Natural killer cell (primary cell): Measurements from ENCODE around the gene LAMTOR5. TPM values are rescaled to one million over a fixed set of nuclear protein-coding genes. Genes with fewer than 3 reads are reported as not detected.
A peak's percentile ranks its signal among the peaks of the same experiment; 100 is the strongest.

Source experiments
- ATAC-seq, 3 donors: fragments of 150-1000 bp in 2 of 3; fragments of 200-7000 bp in 1 of 3; cut with Tn5 transposase; 1 replicate in 1 of 3; 2 replicates in 2 of 3; pipeline ENCODE4 v1.10.0; 2021; ENCODE audit warnings: mild to moderate bottlenecking in 2 of 3, moderate library complexity in 2 of 3
- DNase-seq, 2 donors: peaks; one replicate each; pipeline versions ENCODE4 v3.0.0 to v3.0.0-alpha.2; 2013 to 2021; ENCODE audit warnings: mixed read lengths in 1 of 2
- H3K27ac ChIP-seq: one replicate; pipeline ENCODE4 v1.5.1; 2013; ENCODE audit warnings: mild to moderate bottlenecking, low read length
- H3K27me3 ChIP-seq: one replicate; pipeline ENCODE4 v1.6.1; 2013; ENCODE audit warnings: low read length; ENCODE audit not compliant: control insufficient read depth, insufficient read depth
- H3K36me3 ChIP-seq: one replicate; pipeline ENCODE4 v1.6.1; 2013; ENCODE audit warnings: low read length; ENCODE audit not compliant: control insufficient read depth, insufficient read depth
- H3K4me1 ChIP-seq: one replicate; pipeline ENCODE4 v1.6.1; 2013; ENCODE audit warnings: low read length; ENCODE audit not compliant: control insufficient read depth, insufficient read depth
- H3K4me3 ChIP-seq: one replicate; pipeline ENCODE4 v1.5.1; 2013; ENCODE audit warnings: low read length
- H3K9me3 ChIP-seq: one replicate; pipeline ENCODE4 v1.6.1; 2013; ENCODE audit warnings: low read length; ENCODE audit not compliant: control insufficient read depth, insufficient read depth
- H3K27ac Mint-ChIP-seq, 2 donors: one replicate each; pipeline ENCODE4 v1.8.0; 2022; ENCODE audit warnings: mild to moderate bottlenecking in 2 of 2, mixed read lengths in 2 of 2, moderate library complexity in 1 of 2
- H3K27me3 Mint-ChIP-seq, 2 donors: one replicate each; pipeline ENCODE4 v1.8.0; 2022; ENCODE audit warnings: low read depth in 2 of 2, mixed read lengths in 2 of 2
- H3K36me3 Mint-ChIP-seq: one replicate; pipeline ENCODE4 v1.8.0; 2022; ENCODE audit warnings: mixed read lengths
- H3K4me1 Mint-ChIP-seq, 2 donors: one replicate each; pipeline ENCODE4 v1.8.0; 2022; ENCODE audit warnings: mixed read lengths in 2 of 2
- H3K4me3 Mint-ChIP-seq: one replicate; pipeline ENCODE4 v1.8.0; 2022; ENCODE audit warnings: mild to moderate bottlenecking, moderate library complexity, mixed read lengths
- H3K9me3 Mint-ChIP-seq, 2 donors: one replicate each; pipeline ENCODE4 v1.8.0; 2022; ENCODE audit warnings: mixed read lengths in 2 of 2
- CTCF ChIP-seq: fragments of 200-600 bp; IDR thresholded peaks from one replicate; pipeline ENCODE4 v1.8.0; 2022; ENCODE audit warnings: antibody characterized with exemption
- WGBS: methylation state at CpG from one replicate; pipeline ENCODE4 v1.1.7; 2013; ENCODE audit warnings: missing lambda C conversion rate; ENCODE audit not compliant: insufficient coverage; 5-methylcytosine and 5-hydroxymethylcytosine counted together
- intact Hi-C: fragments of 100-400 bp; cut with micrococcal nuclease; formaldehyde crosslinking; loops from one replicate; pipeline ENCODE4 v1.14.2; 2022
- total RNA-seq, 4 donors: library from RNA; stranded (reverse); fragments of 120-200 nt in 1 of 4; gene quantifications; one replicate each; pipeline versions ENCODE4 v1.2.3 to v1.2.4, GENCODE V29; 2013 to 2022

The LAMTOR5 gene
- total RNA-seq, 3 donors from 2014 or later (not counting 1 experiment from before 2014, with no cell fraction given) = 86.1 to 102 (median 90.4) TPM

GRCh38 chr1:110425612-110426152 lies 18.2 kb upstream of the LAMTOR5 start:
- no peak overlapping the region for H3K27ac Mint-ChIP-seq
- intact Hi-C loops = no loop called here
- no peaks in the 10 kb centered on the region for H3K36me3 ChIP-seq
- H3K9me3 Mint-ChIP-seq = no peaks in the 10 kb centered on the region
- H3K9me3 ChIP-seq = no peaks in the 10 kb centered on the region
- WGBS = 75% methylated on average over 9 of the region's 9 CpGs
- DNase-seq (no peak), ATAC-seq (no peak)
- H3K4me3 ChIP-seq = no peak overlapping the region
- no peak for TF ChIP-seq CTCF
- no peak overlapping the region for H3K27ac ChIP-seq
- peaks cover 7 to 18% of the 10 kb centered on the region in 2 donors for H3K27me3 Mint-ChIP-seq
- no peaks in the 10 kb centered on the region for H3K27me3 ChIP-seq
- H3K4me1 ChIP-seq = no peaks in the 10 kb centered on the region
- H3K36me3 Mint-ChIP-seq = no peaks in the 10 kb centered on the region
- H3K4me3 Mint-ChIP-seq = no peak overlapping the region
- H3K4me1 Mint-ChIP-seq = no peaks in the 10 kb centered on the region

- H3K9me3 Mint-ChIP-seq = no peaks in the 10 kb centered on the region
- Histone ChIP-seq H3K4me1 (no peaks in the 10 kb centered on the region), H3K9me3 (no peaks in the 10 kb centered on the region), H3K27me3 (no peaks in the 10 kb centered on the region), H3K27ac (no peak overlapping the region), H3K36me3 (no peaks in the 10 kb centered on the region), H3K4me3 (no peak overlapping the region)
- H3K36me3 Mint-ChIP-seq = no peaks in the 10 kb centered on the region
- no peak overlapping the region for H3K4me3 Mint-ChIP-seq
- peaks cover 7 to 18% of the 10 kb centered on the region in 2 donors for H3K27me3 Mint-ChIP-seq
- 85% methylated on average over 7 of the region's 9 CpGs for WGBS
- TF ChIP-seq CTCF = no peak
- no peak overlapping the region for H3K27ac Mint-ChIP-seq
- H3K4me1 Mint-ChIP-seq = no peaks in the 10 kb centered on the region
- intact Hi-C loops = no loop called here
- DNase-seq = no peak
- no peak for ATAC-seq
Observed at GRCh38 chr1:110424699-110425611, 17.5 kb upstream of the LAMTOR5 start.

- no peaks in the 10 kb centered on the region for H3K27me3 ChIP-seq
- Mint-ChIP-seq H3K4me1 (no peaks in the 10 kb centered on the region), H3K27ac (no peak overlapping the region), H3K4me3 (no peak overlapping the region), H3K27me3 (peaks cover 4 to 18% of the 10 kb centered on the region in 2 donors), H3K9me3 (no peaks in the 10 kb centered on the region), H3K36me3 (no peaks in the 10 kb centered on the region)
- no peak for TF ChIP-seq CTCF
- intact Hi-C loops = no loop called here
- no peak overlapping the region for H3K27ac ChIP-seq
- no peak overlapping the region for H3K4me3 ChIP-seq
- DNase-seq = no peak
- no peaks in the 10 kb centered on the region for H3K36me3 ChIP-seq
- WGBS = 12% methylated on average over 2 of the region's 2 CpGs
- H3K9me3 ChIP-seq = no peaks in the 10 kb centered on the region
- no peaks in the 10 kb centered on the region for H3K4me1 ChIP-seq
- ATAC-seq = peak; percentile 54 to 80 (median 62)
Observed at GRCh38 chr1:110420874-110421793, 13.6 kb upstream of the LAMTOR5 start.
